ENCODE measurements around the gene ABR. TPM values are rescaled to one million over a fixed set of nuclear protein-coding genes. Genes with fewer than 3 reads are reported as not detected.
A peak's percentile ranks its signal among the peaks of the same experiment; 100 is the strongest.

Gene ABR
- total and polyA plus RNA-seq, 2 of the 13 experiments (the other 11 are each of a cell fraction or from before 2014, with no cell fraction given) = 12.4 to 40.4 TPM

DNA sequence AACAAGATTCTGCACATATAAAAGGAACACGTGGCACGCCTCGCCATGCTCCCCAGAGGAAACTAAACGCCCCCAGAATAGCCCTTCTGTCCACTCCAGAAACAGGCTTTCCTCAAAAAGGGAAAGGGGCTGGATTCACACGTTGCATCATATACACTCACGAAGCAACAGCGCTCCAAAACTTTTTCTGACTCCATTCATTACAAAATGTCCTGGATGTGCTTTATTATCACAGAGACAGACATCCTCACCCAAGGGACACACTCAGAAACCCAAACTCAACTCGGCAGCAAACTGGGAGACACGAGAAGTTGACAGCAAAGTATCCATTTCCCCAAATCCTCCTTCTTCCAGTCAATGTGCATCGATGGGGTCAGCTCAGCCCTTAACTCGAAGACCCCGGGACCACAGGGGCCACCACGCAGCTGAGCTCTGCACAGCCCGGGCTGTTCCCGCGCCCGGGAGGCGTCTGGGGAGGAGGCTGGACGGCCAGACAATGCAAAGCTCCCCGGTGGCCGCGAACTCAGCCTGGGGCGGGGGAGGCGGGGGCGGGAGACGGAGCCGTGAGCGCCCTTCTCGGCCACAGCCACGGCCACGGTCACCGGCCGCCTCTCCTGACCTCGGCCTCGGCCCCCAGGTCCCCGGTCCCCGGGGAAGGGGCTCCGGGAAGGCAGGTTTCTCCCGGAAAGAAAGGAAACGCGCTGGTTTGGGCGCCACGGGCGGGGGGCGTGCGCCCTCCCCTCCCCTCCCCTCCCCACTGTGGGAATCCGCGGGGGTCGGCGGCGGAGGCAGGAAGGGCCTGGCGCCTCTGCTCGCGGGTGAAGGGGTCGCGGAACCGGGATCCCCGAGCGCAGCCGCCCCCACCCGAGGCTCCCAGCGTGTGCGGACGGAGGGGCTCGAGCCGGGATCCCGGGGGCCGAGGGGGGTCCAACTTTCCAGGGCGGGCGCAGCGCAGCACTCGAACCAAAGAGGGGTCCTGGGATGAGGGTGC, 201.4 kb downstream of the ABR start (continued):
- TF ChIP-seq, protein P1, sequence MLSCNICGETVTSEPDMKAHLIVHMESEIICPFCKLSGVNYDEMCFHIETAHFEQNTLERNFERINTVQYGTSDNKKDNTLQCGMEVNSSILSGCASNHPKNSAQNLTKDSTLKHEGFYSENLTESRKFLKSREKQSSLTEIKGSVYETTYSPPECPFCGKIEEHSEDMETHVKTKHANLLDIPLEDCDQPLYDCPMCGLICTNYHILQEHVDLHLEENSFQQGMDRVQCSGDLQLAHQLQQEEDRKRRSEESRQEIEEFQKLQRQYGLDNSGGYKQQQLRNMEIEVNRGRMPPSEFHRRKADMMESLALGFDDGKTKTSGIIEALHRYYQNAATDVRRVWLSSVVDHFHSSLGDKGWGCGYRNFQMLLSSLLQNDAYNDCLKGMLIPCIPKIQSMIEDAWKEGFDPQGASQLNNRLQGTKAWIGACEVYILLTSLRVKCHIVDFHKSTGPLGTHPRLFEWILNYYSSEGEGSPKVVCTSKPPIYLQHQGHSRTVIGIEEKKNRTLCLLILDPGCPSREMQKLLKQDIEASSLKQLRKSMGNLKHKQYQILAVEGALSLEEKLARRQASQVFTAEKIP (CRISPR knock-in tag; IDR thresholded peaks at IDR 0.05; ENCODE audit: borderline replicate concordance) = no peak
- no peak for TF ChIP-seq ZSCAN9 (CRISPR knock-in tag; IDR thresholded peaks at IDR 0.05; ENCODE audit: borderline replicate concordance)
- TF ChIP-seq ZFAT (CRISPR knock-in tag; conservative IDR thresholded peaks at IDR 0.05) = no peak
- 0 out of 2 replicates have a peak, but pooled peaks have one; percentile 25 for TF ChIP-seq ZNF598 (CRISPR knock-in tag; IDR thresholded peaks at IDR 0.05; ENCODE audit: borderline replicate concordance)
- peak; percentile 55; the same call in 1 of the 2 replicates for TF ChIP-seq KMT2B (CRISPR knock-in tag; IDR thresholded peaks at IDR 0.05)
- TF ChIP-seq ZNF225 (CRISPR knock-in tag; IDR thresholded peaks at IDR 0.05) = no peak
- TF ChIP-seq MBNL3 (CRISPR knock-in tag; conservative IDR thresholded peaks at IDR 0.05) = no peak
- no peak for TF ChIP-seq RNF219 (CRISPR knock-in tag; IDR thresholded peaks at IDR 0.05)
- TF ChIP-seq, protein P2, sequence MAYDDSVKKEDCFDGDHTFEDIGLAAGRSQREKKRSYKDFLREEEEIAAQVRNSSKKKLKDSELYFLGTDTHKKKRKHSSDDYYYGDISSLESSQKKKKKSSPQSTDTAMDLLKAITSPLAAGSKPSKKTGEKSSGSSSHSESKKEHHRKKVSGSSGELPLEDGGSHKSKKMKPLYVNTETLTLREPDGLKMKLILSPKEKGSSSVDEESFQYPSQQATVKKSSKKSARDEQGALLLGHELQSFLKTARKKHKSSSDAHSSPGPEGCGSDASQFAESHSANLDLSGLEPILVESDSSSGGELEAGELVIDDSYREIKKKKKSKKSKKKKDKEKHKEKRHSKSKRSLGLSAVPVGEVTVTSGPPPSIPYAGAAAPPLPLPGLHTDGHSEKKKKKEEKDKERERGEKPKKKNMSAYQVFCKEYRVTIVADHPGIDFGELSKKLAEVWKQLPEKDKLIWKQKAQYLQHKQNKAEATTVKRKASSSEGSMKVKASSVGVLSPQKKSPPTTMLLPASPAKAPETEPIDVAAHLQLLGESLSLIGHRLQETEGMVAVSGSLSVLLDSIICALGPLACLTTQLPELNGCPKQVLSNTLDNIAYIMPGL (CRISPR knock-in tag; IDR thresholded peaks at IDR 0.05; ENCODE audit: borderline replicate concordance in 1 of 2, low read depth in 1 of 2) = peak in 1 of 2 experiments; percentile 49; a peak in 2 of 4 replicates
- no peak for TF ChIP-seq MNT (IDR thresholded peaks at IDR 0.05)
- no peak; the same call in 1 of the 2 replicates for TF ChIP-seq DMAP1 (CRISPR knock-in tag; IDR thresholded peaks at IDR 0.05)
- no peak for TF ChIP-seq MED8 (CRISPR knock-in tag; IDR thresholded peaks at IDR 0.05; ENCODE audit: insufficient replicate concordance)
- no peak for TF ChIP-seq ZNF800 (CRISPR knock-in tag; IDR thresholded peaks at IDR 0.05)
- TF ChIP-seq ZNF850 (CRISPR knock-in tag; conservative IDR thresholded peaks at IDR 0.05) = no peak
- TF ChIP-seq ZNF558 (CRISPR knock-in tag; IDR thresholded peaks at IDR 0.05; ENCODE audit: borderline replicate concordance) = no peak
- TF ChIP-seq, protein P3, sequence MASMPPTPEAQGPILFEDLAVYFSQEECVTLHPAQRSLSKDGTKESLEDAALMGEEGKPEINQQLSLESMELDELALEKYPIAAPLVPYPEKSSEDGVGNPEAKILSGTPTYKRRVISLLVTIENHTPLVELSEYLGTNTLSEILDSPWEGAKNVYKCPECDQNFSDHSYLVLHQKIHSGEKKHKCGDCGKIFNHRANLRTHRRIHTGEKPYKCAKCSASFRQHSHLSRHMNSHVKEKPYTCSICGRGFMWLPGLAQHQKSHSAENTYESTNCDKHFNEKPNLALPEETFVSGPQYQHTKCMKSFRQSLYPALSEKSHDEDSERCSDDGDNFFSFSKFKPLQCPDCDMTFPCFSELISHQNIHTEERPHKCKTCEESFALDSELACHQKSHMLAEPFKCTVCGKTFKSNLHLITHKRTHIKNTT (CRISPR knock-in tag; IDR thresholded peaks at IDR 0.05) = no peak
